ENCODE results near the gene AFDN.

- TF ChIP-seq, protein P1, sequence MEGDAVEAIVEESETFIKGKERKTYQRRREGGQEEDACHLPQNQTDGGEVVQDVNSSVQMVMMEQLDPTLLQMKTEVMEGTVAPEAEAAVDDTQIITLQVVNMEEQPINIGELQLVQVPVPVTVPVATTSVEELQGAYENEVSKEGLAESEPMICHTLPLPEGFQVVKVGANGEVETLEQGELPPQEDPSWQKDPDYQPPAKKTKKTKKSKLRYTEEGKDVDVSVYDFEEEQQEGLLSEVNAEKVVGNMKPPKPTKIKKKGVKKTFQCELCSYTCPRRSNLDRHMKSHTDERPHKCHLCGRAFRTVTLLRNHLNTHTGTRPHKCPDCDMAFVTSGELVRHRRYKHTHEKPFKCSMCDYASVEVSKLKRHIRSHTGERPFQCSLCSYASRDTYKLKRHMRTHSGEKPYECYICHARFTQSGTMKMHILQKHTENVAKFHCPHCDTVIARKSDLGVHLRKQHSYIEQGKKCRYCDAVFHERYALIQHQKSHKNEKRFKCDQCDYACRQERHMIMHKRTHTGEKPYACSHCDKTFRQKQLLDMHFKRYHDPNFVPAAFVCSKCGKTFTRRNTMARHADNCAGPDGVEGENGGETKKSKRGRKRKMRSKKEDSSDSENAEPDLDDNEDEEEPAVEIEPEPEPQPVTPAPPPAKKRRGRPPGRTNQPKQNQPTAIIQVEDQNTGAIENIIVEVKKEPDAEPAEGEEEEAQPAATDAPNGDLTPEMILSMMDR (IDR thresholded peaks at IDR 0.05): no peak
- TF ChIP-seq EZH2 (IDR thresholded peaks at IDR 0.05) (no peak), EZH2phosphoT487 (IDR thresholded peaks at IDR 0.05) (no peak)
Observed at GRCh38 chr6:167802339-167802738, 24.4 kb upstream of the AFDN start.

All from neural progenitor cell (in vitro differentiated cells).